GM23248 (cell line): ENCODE measurements around the gene RASSF8.

Experiments used
- EZH2 ChIP-seq: fragments of 200-600 bp; sonication (generic); IDR thresholded peaks from 2 replicates; pipeline ENCODE4 v1.6.1; 2018; ENCODE audit warnings: antibody characterized with exemption, mild to moderate bottlenecking; ENCODE audit not compliant: insufficient read depth, poor library complexity, severe bottlenecking
- EZH2phosphoT487 ChIP-seq: fragments of 200-600 bp; sonication (generic); IDR thresholded peaks from 2 replicates; pipeline ENCODE4 v1.6.1; 2018; ENCODE audit warnings: antibody characterized with exemption, moderate library complexity, mild to moderate bottlenecking, low read depth; ENCODE audit not compliant: insufficient read depth

GRCh38 chr12:25976289-25976688 lies 17.8 kb downstream of the RASSF8 start:
- TF ChIP-seq EZH2: no peak
- TF ChIP-seq EZH2phosphoT487: no peak
